ENCODE results near the gene PTPN7. TPM values are rescaled to one million over a fixed set of nuclear protein-coding genes. Genes with fewer than 3 reads are reported as not detected.
"Not testable (repeated sequence)": the region's sequence is repeated elsewhere in the genome, so short reads cannot be mapped to it uniquely, and the experiment has no call there.

PTPN7 gene
- total RNA-seq, 8 experiments from 2014 or later: 0.27 to 2.4 (median 0.64) TPM

DNA sequence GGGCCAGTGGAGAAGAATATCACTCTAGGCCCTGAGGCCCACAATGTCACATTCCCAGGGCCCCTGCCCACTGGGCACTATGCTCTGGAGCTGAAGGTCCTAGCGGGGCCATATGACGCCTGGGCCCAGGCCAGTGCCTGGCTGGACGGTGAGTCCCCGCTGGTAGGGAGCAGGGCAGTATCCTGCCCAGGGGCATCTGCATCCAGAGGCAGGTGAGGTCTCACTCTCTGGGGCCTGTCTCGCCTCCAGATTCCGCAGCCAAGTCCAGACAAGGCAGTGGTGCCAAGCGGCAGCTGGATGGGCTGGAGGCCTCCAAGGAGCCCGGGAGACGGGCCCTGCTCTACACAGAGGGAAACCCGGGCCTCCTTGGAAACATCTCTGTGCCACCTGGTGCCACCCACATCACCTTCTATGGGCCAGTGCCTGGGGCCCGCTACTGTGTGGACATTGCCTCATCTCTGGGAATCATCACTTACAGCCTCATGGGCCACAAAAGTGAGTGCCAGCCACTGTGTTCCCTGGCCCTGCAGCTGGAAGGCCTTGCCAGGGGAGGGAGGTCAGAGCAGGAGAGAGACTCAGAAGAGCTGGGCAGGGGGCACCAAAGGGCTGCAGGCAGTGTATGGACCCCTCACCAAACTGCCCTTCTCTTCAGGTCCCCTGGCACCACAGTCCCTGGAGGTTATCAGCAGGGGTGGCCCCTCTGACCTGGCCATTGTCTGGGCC, 11.1 kb upstream of the PTPN7 start:
- Histone ChIP-seq H3K4me3 (no peak overlapping the region), H3K4me1 (replicated peaks in 1 of 2) (no peaks in the 10 kb centered on the region), H3K27ac (no peak overlapping the region)
- WGBS, 10 experiments: 67 to 100% (median 88%) methylated on average over 1 to 4 of the region's 11 CpGs; no CpG with 5 or more reads in 5 of the 10 experiments
- in situ Hi-C loops (cut with MboI; ENCODE audit: low pct_unique_long_range_greater_than_20kb in 2 of 9, low sequenced_read_pairs in 9 of 9, unreplicated experiment in 9 of 9): loop anchor here in 1 of 9 experiments (10.0 kb wide), 1 partner anchor 143 kb away; no protein-coding TSS in a partner anchor
- ATAC-seq (replicated peaks in 6 of 8): peak in 5 of 8 experiments; percentile 11 to 57 (median 17)

DNA sequence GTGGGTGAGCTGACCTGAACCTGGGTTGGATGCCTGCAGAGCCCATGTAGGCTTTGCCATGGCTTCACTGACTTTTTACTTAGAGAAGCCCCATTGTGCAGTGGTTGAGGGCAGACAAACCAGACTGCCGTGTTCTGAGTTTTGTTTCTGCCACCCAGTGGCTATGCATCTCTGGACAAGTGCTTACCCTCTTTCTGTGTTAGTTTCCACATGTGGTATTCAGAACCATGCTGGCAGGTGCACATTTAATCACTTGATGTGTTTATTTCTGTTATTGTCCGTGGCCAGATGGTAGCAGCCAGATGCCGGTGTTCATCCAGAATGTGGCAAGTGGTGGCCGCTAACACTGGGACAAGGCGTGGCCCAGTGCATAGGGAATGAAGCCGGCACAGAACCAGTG, 10.3 kb upstream of the PTPN7 start:
- H3K27ac ChIP-seq: no peak overlapping the region
- no peak overlapping the region for H3K4me3 ChIP-seq
- in situ Hi-C loops (cut with MboI; ENCODE audit: low pct_unique_long_range_greater_than_20kb in 2 of 9, low sequenced_read_pairs in 9 of 9, unreplicated experiment in 9 of 9): loop anchor here in 1 of 9 experiments (10.0 kb wide), 1 partner anchor 144 kb away; no protein-coding TSS in a partner anchor
- no peak for ATAC-seq (replicated peaks in 6 of 8)
- H3K4me1 ChIP-seq (replicated peaks in 1 of 2): peaks cover 2 to 3% of the 10 kb centered on the region in 2 donors
- WGBS, 10 experiments: 60 to 100% (median 88%) methylated on average over 1 to 6 of the region's 6 CpGs; no CpG with 5 or more reads in 4 of the 10 experiments

DNA sequence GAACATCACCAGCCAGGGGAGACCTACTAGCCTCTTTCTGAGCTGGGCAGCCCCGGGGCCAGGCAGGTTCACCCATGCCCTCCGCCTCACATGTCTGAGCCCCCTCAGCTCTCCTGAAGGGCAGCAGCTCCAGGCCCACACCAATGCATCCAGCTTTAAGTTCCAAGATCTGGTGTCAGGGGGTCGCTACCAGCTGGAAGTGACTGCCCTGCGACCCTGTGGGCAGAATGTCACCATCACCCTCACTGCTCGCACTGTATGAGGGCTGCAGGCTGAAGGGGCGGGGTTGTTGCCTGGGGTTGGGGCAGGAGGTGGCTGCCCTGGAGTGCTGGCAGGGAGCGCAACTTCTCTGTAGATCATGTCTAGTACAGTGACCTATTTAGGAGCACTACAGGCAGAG, 8.5 kb upstream of the PTPN7 start:
- ATAC-seq (replicated peaks in 6 of 8): no peak
- no peak overlapping the region for H3K4me3 ChIP-seq
- in situ Hi-C loops (cut with MboI; ENCODE audit: low pct_unique_long_range_greater_than_20kb in 2 of 9, low sequenced_read_pairs in 9 of 9, unreplicated experiment in 9 of 9): no loop called here
- no peak overlapping the region for H3K27ac ChIP-seq
- 80 to 92% methylated on average over 1 to 2 of the region's 7 CpGs; no CpG with 5 or more reads in 8 of the 10 experiments for WGBS, 10 experiments
- H3K4me1 ChIP-seq (replicated peaks in 1 of 2): peaks cover 2 to 6% of the 10 kb centered on the region in 2 donors

DNA sequence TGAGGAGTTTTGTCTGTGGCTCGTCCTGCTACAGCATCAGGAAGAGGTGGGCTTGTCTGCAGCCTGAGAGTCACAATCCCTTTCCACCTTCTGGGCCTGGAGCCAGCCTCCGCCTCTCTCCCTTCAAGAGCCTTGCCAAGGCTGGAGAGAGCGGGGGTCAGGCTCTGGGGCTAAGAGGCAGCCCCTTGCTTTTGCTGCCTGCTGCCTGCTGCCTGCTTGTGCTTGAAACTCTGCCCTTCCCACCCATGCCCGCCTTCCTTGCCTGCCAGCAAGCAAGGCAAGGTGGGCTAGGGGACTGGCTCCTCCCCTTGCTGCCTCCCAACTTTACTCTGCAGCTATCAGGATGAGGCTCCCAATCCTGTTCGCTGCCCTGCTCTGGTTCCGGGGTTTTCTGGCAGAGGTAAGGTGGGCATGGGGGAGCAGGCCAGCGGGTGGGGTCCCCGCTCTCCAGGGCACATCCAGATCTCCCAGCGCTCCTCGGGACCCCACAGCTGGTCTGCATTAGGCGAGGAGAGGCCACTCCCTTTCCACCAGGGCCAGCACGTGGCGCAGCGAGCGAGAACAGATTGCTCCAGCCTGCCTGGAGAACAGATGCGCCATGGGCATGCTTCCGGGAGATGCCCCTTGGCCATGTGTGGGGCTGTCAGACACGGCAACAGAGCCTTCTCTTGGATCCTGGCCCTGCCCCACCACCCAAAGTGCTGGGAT, 7.5 kb upstream of the PTPN7 start:
- Histone ChIP-seq H3K4me1 (replicated peaks in 1 of 2) (peaks cover 3 to 13% of the 10 kb centered on the region in 2 donors), H3K27ac (no peak overlapping the region), H3K4me3 (no peak overlapping the region)
- ATAC-seq (replicated peaks in 6 of 8): peak in 5 of 8 experiments; percentile 6 to 97 (median 93)
- in situ Hi-C loops (cut with MboI; ENCODE audit: low pct_unique_long_range_greater_than_20kb in 2 of 9, low sequenced_read_pairs in 9 of 9, unreplicated experiment in 9 of 9): no loop called here
- WGBS, 10 experiments: 0 to 82% (median 63%) methylated on average over 2 to 12 of the region's 18 CpGs; no CpG with 5 or more reads in 5 of the 10 experiments

DNA sequence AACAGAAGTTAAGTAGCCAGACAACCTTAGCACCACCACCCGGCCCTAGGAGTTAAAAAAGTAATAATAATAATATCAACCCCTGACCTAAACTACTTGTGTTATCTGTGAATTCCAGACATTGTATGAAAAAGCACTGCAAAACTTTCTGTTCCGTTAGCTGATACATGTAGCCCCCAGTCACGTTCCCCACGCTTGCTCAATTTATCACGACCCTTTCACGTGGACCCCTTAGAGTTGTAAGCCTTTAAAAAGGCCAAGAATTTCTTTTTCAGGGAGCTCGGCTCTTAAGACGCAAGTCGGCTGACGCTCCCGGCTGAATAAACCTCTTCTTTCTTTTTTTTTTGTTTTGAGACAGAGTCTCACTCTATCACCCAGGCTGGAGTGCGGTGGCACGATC, 6.7 kb upstream of the PTPN7 start:
- WGBS, 10 experiments: 40 to 100% (median 85%) methylated on average over 1 to 11 of the region's 13 CpGs; no CpG with 5 or more reads in 1 of the 10 experiments
- in situ Hi-C loops (cut with MboI; ENCODE audit: low pct_unique_long_range_greater_than_20kb in 2 of 9, low sequenced_read_pairs in 9 of 9, unreplicated experiment in 9 of 9); ATAC-seq (replicated peaks in 6 of 8); H3K27ac ChIP-seq; H3K4me3 ChIP-seq: not testable (repeated sequence)
- H3K4me1 ChIP-seq (replicated peaks in 1 of 2): peaks cover 4 to 16% of the 10 kb centered on the region in 2 donors

DNA sequence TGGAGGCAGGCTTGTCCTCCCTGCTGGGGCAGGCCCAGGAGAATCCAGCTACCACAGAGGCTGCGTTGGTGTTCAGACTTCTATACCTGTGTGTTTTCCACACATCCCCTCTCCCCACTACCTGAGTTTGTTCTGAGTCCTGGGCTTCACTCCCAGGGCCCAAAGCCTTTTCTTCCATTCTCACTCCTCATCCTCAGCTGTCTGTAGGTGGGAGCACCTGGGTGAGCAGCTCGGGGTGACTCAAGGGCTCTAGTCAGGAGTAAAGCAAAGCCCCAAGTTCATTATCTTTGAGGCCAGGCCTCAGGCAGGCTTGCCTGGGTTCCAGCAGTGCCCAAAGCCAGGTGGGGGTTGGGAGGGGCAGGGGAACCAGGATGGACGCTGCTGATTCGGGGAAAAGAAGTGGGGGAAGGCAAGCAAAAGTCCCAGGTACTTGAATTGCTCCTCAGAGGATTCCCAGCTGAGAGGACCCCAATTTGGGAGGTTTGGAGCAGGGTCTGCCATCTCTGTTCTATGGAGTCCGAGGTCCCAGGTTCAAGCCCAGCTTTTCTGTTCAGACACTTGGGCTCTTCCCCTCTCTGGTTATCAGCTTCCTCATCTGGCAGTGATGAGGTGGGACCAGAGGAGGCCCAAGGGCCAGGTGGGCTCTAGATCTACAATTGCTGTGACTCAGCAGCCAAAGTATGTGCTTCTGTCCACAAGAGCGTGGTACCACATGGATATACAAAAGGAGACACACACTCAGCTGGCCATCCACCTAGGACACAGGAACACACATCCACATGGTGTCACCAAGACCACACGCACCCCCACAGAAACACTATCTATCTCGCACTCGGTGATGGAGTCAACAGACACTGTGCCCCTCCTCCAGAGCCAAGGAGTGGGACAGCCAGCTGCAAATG, 5.8 kb upstream of the PTPN7 start:
- WGBS, 10 experiments: 61 to 100% (median 93%) methylated on average over 1 to 5 of the region's 9 CpGs; no CpG with 5 or more reads in 3 of the 10 experiments
- H3K4me3 ChIP-seq: no peak overlapping the region
- ATAC-seq (replicated peaks in 6 of 8): no peak
- in situ Hi-C loops (cut with MboI; ENCODE audit: low pct_unique_long_range_greater_than_20kb in 2 of 9, low sequenced_read_pairs in 9 of 9, unreplicated experiment in 9 of 9): no loop called here
- no peak overlapping the region for H3K27ac ChIP-seq
- H3K4me1 ChIP-seq (replicated peaks in 1 of 2): peaks cover 4 to 21% of the 10 kb centered on the region in 2 donors

DNA sequence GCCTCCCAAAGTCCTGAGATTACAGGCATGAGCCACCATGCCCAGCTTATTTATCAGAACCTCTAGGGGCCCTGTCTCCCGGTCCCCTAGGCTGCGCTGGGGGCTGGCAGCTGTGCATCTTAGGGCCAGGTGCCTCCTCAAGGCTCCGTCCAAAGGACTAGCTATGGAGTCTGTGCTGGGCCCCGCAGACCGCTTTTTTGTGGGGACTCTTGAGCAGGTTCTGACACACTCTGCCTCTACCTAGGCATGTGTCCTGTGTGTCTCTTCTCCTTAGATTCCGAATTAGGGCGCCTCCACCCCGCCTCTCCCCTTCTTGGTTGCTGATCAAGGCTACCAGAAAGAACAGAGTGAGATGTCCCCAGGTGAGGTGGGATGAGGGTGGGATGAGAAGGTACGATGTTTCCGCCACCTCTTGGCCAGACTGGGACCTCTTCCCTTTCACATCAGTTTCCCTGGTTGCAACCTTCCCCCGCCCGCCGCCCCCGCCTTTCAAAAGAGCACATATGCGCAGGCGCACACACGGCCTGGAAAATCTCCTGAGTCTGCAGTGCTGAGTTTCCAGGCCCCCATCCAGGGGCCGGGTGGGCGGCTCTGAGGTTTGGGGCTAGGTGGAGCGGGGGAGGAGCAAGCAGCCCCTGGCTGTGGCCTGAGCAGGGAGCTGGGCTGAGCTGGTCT, 5.0 kb upstream of the PTPN7 start:
- Histone ChIP-seq H3K4me1 (replicated peaks in 1 of 2) (peaks cover 4 to 21% of the 10 kb centered on the region in 2 donors), H3K4me3 (no peak overlapping the region), H3K27ac (no peak overlapping the region)
- in situ Hi-C loops (cut with MboI; ENCODE audit: low pct_unique_long_range_greater_than_20kb in 2 of 9, low sequenced_read_pairs in 9 of 9, unreplicated experiment in 9 of 9): no loop called here
- peak in 3 of 8 experiments; percentile 17 to 37 (median 35) for ATAC-seq (replicated peaks in 6 of 8)
- WGBS, 10 experiments: 69 to 100% (median 98%) methylated on average over 2 to 7 of the region's 20 CpGs; no CpG with 5 or more reads in 2 of the 10 experiments

DNA sequence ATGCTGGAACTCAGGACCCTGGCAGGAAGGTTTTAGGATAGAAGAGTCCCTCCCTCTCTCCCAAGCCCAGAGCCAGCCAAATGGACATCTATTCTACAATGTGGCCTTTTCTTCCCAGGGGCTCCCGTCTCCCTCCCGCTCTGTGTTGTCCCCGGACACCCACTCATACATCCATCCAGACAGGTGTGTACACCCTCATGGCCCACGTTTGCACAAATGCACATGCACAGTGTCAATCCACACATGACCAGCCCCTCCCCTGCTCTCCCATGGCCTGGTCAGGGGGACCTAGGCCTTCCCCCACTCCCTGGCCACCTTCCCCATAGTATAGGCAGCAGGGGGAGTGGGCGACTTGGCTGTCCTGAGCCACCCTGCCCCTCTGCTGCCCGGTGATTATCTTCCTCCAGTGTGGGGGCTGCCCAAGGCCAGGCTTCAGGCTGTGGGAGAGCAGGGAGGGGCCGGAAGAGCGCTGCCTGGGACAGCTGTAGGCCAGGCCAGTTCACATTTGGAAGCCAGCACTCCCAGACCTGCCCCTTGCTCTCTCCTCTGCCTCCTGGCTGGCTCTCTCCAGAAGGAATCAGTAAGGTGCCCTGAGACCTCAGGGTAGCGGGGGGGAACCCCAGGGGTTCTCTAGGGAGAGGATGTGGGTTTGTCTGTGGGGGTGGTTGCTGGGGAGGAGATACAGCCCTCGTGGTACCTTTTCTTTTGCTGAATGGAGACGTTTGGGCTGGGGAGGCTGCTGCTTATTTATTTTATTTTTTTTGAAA, 4.1 kb upstream of the PTPN7 start:
- Histone ChIP-seq H3K4me3 (no peak overlapping the region), H3K27ac (no peak overlapping the region), H3K4me1 (replicated peaks in 1 of 2) (peaks cover 4 to 21% of the 10 kb centered on the region in 2 donors)
- 30 to 83% (median 37%) methylated on average over 2 to 4 of the region's 11 CpGs; no CpG with 5 or more reads in 7 of the 10 experiments for WGBS, 10 experiments
- in situ Hi-C loops (cut with MboI; ENCODE audit: low pct_unique_long_range_greater_than_20kb in 2 of 9, low sequenced_read_pairs in 9 of 9, unreplicated experiment in 9 of 9): no loop called here
- ATAC-seq (replicated peaks in 6 of 8): peak in 6 of 8 experiments; percentile 5 to 32 (median 8)

DNA sequence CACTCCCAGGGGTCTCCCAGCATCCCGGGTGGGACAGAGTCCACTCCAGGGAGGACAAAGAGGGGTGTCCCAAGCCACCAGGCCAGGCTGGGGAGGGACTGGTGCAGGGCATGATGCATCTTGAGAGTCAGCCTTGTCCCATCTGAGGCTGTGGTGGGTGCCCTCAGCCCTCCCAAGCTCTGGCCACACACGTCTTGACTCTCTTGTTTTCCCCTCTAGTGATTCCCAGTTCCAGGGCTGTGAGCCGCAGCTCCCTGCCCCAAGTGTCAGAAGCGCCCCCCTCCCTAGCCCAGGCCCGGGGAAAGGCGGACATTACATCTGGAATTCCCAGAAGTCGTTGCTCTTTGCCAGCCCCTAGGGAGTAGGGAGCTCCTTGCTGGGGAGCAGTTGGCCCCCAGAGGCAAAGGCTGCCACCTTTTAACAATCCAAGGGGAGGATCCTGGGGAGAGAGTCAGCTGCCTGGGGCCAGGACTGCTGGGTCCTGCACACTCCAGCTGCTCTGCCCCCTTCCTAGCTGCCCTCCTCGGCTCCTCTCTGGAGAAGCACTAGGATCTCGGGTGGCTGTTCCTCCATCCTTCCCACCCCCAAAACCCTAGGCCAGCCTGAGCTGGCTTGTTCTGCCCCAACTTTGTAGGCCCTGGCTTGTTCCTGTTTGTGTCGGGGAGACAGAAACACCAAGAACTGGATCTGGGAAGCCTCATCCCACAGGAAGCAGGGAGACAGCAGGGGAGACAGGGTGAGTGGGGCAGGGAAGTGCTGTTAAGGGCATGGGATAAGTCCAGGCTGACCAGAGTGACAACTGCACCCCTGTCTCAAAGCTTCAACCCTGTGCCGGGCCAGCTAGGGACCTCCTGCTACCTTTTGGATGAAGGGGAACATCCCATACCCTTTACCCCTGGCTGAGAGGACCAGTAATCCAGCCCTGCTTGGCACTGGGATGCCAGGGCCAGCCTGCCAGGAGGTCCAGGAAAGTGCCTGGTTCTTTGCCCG, 3.2 kb upstream of the PTPN7 start:
- ATAC-seq (replicated peaks in 6 of 8): peak in 3 of 8 experiments; percentile 1 to 29 (median 17)
- no peak overlapping the region for H3K4me3 ChIP-seq
- H3K4me1 ChIP-seq (replicated peaks in 1 of 2): peaks cover 4 to 21% of the 10 kb centered on the region in 2 donors
- H3K27ac ChIP-seq: no peak overlapping the region
- 60 to 100% (median 67%) methylated on average over 1 to 4 of the region's 12 CpGs; no CpG with 5 or more reads in 4 of the 10 experiments for WGBS, 10 experiments
- in situ Hi-C loops (cut with MboI; ENCODE audit: low pct_unique_long_range_greater_than_20kb in 2 of 9, low sequenced_read_pairs in 9 of 9, unreplicated experiment in 9 of 9): no loop called here

DNA sequence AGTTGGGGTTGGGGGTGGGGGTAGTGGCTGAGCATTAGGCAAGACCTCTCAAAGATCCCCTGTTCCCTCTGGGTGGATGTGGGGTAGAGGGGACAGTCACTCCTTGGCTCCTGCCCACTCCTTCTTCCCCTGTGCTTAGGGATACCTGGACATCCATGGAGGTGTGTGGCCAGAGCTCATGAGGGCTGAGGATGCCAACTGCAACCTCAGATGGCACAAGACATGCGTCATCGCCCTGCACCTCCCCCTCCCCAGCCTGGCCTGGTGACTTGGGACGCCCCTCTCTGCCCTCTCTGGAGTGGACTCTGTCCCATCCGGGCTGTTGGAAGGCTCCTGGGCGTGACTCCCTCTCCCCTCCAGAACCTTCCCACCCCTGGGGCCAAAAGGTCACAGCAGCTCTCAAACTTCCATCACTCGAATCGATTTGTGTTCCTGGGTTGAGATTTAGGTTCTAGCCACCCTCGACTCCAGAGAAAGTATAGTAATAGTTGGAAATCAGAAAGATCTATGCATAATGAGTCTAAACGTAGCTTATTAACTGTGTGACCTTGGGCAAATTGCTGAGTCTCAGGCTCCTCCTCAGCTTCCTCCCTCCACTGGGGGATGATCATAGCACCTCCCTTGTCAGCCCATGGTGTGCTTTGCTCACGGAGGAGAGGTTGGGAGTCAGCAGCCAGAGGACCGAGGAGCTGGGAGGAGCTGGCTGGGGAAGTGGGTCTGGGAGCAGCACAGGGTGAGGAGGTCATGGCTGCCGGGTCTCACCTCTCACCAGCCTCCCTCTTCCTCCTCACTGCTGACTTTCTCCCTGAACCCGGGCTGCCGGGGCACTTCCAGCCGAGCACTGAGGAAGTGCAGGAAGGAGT, 2.2 kb upstream of the PTPN7 start:
- Histone ChIP-seq H3K4me1 (replicated peaks in 1 of 2) (peaks cover 4 to 21% of the 10 kb centered on the region in 2 donors), H3K4me3 (no peak overlapping the region), H3K27ac (no peak overlapping the region)
- in situ Hi-C loops (cut with MboI; ENCODE audit: low pct_unique_long_range_greater_than_20kb in 2 of 9, low sequenced_read_pairs in 9 of 9, unreplicated experiment in 9 of 9): no loop called here
- WGBS, 10 experiments: 60 to 87% (median 67%) methylated on average over 1 to 8 of the region's 15 CpGs; no CpG with 5 or more reads in 5 of the 10 experiments
- peak in 1 of 8 experiments; percentile 2 for ATAC-seq (replicated peaks in 6 of 8)
